ENCODE data around the gene ITPA.
"Not testable (repeated sequence)": the region's sequence is repeated elsewhere in the genome, so short reads cannot be mapped to it uniquely, and the experiment has no call there.

Gene ITPA

GRCh38 chr20:3173610-3174441 lies 35.5 kb upstream of the ITPA start:
- peak; percentile 64 for DNase-seq

GRCh38 chr20:3174442-3175261 lies 34.6 kb upstream of the ITPA start:
- no peak for DNase-seq

DNA sequence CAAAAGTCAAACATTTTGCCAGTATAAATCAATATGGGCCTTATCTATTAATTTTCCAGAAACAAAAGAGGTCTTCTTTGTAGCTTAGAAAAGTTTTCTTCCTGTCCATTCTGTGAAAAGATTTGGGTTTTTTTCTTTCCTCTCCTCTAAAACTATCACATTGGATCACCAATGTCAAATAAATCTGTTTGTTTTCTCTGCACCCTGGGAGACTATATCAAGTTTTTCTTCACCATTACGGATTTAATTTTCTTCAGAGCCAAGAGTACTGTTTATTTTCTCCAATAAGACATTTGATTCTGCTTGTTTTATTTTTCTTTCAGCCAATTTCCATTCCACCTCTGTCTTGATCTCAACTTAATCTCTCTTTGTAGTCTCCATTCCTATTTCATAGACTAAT lies 34.0 kb upstream of the ITPA start:
- no peak for DNase-seq

DNA sequence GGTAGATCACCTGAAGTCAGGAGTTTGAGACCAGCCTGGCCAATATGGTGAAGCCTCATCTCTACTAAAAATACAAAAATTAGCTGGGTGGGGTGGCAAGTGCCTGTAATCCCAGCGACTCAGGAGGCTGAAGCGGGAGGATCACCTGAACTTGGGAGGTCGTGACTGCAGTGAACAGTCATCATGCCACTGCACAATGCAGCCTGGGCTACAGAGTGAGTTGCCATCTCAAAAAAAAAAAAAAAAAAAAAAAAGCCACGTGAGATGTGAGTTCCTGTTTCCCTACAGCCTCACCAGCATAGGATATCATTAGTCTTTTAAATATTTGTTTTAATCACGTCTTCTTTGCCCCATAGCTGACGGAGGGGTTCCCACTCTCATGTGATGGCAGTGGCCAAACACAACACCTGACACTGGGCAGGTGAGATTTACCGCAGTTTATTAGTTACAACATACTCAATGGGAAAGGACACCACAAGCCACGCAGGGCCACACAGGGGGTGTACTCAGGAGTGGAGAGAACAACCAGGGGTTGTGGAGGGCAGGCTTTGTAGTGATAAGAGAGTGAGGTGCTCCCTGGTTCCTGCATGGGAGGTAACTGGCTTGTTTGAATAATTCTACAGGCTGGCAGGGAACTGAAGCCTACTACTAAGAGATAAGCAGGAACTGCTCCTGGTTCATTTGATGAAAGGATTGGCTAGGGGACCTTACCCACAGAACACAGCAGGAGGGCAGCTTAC lies 31.4 kb upstream of the ITPA start:
- DNase-seq, result peak; percentile 26

- no peak for DNase-seq
These were observed 29.0 kb upstream of the ITPA start for GRCh38 chr20:3180319-3180718.

- DNase-seq, result no peak
These were observed 28.0 kb upstream of the ITPA start for GRCh38 chr20:3181270-3181669.

DNA sequence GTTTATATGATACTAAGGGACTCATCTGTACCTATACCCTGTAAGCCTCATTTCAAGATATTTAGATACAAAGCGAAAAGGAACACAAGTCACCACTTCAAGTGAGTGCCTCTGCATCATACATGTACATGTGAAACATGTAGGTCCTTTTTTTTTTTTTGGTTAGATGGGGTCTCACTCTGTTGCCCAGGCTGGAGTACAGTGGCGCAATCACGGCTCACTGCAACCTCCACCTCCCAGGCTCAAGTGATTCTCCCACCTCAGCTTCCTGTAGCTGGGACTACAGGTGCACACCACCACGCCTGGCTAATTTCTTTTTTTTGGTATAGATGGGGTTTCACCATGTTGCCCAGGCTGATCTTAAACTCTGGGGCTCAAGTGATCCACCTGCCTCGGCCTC lies 26.9 kb upstream of the ITPA start:
- DNase-seq, result not testable (repeated sequence)

DNA sequence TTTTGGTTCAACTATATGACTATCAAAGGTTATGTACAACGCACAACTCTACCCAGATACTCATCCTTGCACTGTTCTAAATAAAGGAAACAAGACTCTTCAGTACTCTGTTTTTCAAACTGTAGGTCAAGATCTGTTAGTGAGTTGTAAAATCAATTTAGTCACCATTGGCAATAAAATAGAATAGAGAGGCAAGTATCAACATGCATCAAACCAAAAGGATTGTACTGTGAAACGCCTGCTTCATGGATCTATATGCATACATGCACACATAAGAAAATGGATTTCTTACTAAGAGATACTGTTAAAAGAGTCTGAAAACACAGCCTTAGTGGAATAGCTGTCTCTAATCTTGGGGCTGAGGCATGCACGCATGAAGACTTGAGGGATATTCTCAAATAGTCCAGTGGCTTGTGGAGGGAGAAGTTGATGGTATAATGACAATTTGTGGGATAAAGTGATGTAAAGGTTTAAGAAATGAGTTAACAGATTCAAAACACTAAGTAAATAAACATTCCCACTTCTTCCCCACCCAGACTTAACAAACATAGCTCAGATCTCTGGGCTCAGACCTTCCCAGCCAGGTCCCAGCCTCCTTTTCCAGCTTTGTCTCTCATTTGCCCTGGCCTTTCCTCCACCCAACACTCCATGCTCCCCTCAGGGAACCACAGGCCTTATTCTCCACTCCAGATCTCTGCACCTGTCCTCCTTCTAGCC lies 25.2 kb upstream of the ITPA start:
- no peak for DNase-seq

- DNase-seq, result not testable (repeated sequence)
These were observed 21.4 kb upstream of the ITPA start for GRCh38 chr20:3187861-3188260.

DNA sequence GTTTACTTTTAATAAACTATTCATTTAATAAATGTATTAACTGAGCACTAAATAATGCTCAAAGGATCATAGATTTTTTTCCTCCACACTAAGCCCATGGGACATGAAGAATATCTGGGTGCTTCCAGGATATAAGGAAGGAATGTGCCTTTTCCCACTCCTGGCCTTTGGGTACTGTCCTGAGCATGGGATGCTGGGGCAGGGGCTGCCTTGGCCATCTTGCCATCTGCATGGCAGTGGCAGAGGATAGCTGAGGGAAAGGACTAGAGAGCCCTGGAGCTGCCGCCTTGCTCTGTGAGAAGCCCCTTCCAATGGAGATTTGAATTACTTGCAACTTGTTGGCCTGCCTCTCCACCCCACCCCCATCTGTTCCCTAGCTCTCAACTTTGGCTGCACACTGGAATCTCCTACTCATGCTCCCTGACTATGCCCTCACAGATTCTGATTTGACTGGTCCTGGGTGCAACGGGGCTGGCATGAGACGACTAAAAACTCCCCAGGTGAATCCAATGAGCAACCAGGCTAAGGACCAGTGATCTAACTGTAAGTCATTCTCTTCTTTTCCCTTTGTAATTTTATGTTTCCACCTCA lies 20.4 kb upstream of the ITPA start:
- no peak for DNase-seq

- DNase-seq, result no peak
These were observed 19.7 kb upstream of the ITPA start for GRCh38 chr20:3189561-3190131.

GRCh38 chr20:3190681-3191111 lies 18.6 kb upstream of the ITPA start:
- no peak for DNase-seq

DNA sequence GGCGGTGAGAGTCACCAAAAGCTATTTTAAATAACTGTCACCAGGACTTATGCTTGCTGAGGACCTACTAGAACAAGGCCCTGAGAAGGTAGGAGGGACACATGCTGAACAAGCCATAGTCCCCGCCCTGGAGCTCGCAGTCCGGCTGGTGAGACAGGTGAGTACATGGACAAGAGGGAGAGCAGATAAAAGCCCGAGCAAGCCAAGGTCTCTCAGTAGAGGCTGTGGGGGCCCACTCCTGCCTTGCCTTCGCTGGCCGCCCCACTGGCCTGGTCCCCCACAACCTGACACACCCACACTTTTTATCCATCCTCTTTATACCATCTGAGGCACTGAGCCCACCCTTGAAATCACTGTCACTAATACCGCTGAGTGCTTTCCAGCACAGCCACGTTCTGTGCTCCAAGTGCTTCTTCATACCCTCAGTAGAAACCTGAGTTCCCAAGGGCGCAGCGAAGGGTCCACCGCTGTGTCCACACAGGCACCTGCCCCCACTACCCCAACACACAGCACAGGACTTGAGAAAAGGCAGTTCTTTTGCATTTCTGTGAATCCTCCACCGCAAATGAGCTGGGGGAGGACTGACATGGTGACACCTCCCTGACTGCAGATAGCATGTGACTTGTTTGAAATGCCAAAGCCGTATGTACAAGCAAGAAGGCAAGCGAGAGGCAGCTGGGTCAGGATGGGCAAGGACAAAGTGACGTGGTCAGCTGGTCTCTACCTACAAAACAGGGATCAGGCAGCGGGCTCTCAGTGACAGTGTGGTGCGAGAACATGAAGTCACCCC lies 16.9 kb upstream of the ITPA start:
- no peak for DNase-seq

DNA sequence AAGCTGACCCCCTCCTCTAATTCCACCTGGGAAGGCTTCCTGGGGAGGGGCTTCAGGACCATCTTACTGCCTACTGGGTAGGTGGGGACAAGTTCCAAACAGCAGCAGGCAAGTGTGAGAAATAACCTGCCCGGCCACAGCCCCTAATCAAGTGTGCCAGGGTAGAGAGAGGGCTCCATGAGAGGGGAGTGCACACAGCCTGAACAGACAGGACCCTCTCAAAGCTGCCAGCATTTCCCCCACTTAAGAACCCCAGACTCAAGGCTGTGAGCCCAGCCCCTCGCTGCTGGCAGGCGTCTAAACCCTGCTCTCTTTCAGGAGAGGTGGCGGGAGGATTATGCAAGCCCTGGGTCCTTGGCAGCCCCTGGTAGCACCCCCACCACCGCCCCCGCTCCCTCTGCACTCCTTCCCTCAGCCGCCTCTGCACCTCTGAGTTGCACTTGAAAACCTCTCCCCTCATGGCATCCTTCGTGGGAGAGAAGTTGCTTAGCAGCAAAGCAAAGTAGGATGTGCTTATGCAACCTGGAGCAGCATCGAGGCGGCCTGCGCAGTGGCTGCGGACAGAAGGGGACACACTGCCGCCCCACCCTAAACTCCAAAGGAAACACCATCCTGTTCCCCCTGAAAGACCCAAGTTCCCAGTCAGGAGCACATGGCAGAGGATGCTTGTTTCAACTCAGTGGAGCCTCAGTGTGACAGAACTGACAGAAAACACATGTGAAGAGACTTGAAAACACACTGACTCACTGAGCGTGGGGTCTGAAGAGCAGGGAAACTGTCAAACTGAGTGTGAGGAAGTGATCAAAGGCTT lies 15.3 kb upstream of the ITPA start:
- DNase-seq, result no peak

GRCh38 chr20:3194617-3195280 lies 14.5 kb upstream of the ITPA start:
- DNase-seq, result no peak

GRCh38 chr20:3195590-3196237 lies 13.6 kb upstream of the ITPA start:
- no peak for DNase-seq

GRCh38 chr20:3199206-3199605 lies 10.1 kb upstream of the ITPA start:
- DNase-seq, result no peak

DNA sequence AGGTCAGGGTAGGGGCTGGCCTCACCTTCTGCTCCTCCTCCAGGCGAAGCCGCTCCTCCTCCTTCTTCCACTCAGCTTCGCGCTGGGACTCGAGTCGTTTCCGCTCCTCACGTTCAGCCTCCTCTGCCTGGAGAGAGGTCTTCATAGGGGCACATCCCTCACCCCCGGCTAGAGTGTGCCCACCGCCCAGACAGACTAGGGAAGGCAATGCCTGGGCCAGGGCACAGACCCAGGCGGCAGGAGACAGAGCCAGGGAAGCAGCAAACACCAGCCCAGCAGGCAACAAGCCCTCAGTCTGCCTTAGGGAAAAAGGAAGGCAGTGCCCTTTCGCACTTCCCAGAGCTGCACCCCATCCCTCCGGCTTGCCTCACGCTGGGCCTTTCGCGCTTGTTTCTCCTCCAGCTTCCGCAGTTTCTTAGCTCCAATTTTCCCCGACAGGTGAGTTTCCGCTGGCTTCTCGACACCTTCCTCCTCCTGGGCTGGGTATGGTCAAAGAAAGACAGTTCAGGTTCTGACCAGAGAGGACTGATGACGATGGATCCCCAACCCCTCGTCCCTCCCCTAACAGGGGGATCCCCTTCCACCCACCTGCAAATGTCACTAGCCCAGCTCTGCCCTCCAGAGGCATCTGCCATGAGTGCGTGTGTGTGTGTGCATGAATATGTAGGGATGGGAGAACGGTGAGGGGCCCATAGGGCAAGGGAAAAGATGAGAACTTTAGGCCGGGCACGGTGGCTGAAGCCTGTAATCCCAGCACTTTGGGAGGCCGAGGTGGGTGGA lies 9.1 kb upstream of the ITPA start:
- DNase-seq, result no peak

Measured in MV-4-11 (cell line).